Breast epithelium (tissue), 3 donors: ENCODE data around the gene PPDPF.

Experiments
- POLR2A ChIP-seq: fragments of 450-650 bp; IDR thresholded peaks from one replicate; pipeline ENCODE4 v1.6.1; 2016; ENCODE audit warnings: antibody characterized with exemption, mild to moderate bottlenecking, moderate library complexity
- POLR2AphosphoS5 ChIP-seq, 3 donors: sonication (generic); formaldehyde crosslinking; IDR thresholded peaks; one replicate each; pipeline ENCODE4 v1.6.1; 2017; ENCODE audit warnings: antibody characterized with exemption in 3 of 3
- TF ChIP-seq, protein P1 (sequence below), 3 donors: fragments of 450-650 bp; IDR thresholded peaks; one replicate each; pipeline ENCODE4 v1.5.1; 2016 to 2017; ENCODE audit warnings: antibody characterized with exemption in 3 of 3, mild to moderate bottlenecking in 3 of 3, moderate library complexity in 3 of 3

DNA sequence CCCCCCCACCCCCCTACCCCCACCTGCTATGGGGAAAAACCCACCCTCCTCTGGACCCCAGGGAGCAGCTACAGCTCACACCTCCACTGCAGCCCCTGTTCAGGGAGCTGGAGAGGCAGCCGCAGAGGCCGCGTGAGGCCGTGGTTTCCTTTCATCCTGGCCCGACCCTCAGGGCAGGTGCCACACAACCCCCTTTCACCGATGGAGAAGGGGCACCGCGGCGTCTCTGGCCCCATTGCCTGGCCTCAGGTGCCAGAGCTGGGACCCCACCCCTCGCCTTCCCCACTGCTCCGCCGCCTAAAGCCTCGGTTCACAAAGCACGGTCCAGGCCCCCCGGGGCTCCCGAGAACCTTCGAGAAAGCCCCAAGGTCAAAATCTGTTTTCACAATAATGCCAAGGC is 36.3 kb upstream of the PPDPF start:
- TF ChIP-seq, protein P1, sequence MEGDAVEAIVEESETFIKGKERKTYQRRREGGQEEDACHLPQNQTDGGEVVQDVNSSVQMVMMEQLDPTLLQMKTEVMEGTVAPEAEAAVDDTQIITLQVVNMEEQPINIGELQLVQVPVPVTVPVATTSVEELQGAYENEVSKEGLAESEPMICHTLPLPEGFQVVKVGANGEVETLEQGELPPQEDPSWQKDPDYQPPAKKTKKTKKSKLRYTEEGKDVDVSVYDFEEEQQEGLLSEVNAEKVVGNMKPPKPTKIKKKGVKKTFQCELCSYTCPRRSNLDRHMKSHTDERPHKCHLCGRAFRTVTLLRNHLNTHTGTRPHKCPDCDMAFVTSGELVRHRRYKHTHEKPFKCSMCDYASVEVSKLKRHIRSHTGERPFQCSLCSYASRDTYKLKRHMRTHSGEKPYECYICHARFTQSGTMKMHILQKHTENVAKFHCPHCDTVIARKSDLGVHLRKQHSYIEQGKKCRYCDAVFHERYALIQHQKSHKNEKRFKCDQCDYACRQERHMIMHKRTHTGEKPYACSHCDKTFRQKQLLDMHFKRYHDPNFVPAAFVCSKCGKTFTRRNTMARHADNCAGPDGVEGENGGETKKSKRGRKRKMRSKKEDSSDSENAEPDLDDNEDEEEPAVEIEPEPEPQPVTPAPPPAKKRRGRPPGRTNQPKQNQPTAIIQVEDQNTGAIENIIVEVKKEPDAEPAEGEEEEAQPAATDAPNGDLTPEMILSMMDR (IDR thresholded peaks at IDR 0.05): no peak
- no peak for TF ChIP-seq POLR2A
- no peak for TF ChIP-seq POLR2AphosphoS5 (IDR thresholded peaks at IDR 0.05)
